ENCODE data around the gene ITGB6.
A peak's percentile ranks its signal among the peaks of the same experiment; 100 is the strongest.

ITGB6 gene

GRCh38 chr2:160221391-160222276 lies 21.6 kb upstream of the ITGB6 start:
- no peak for DNase-seq (ENCODE audit: low read depth in 2 of 2)

GRCh38 chr2:160220545-160221009 lies 20.5 kb upstream of the ITGB6 start:
- no peak for DNase-seq (ENCODE audit: low read depth in 2 of 2)

GRCh38 chr2:160220026-160220425 lies 20.0 kb upstream of the ITGB6 start:
- DNase-seq (ENCODE audit: low read depth in 2 of 2) = no peak

- DNase-seq (ENCODE audit: low read depth in 2 of 2) = no peak
Observed at GRCh38 chr2:160214461-160215445, 14.7 kb upstream of the ITGB6 start.

- no peak for DNase-seq (ENCODE audit: low read depth in 2 of 2)
Observed at GRCh38 chr2:160213511-160213910, 13.4 kb upstream of the ITGB6 start.

GRCh38 chr2:160210599-160211138 lies 10.6 kb upstream of the ITGB6 start:
- DNase-seq (ENCODE audit: low read depth in 2 of 2) = peak; percentile 29 to 53

GRCh38 chr2:160209516-160209856 lies 9.4 kb upstream of the ITGB6 start:
- DNase-seq (ENCODE audit: low read depth in 2 of 2) = no peak

GRCh38 chr2:160208655-160209515 lies 8.8 kb upstream of the ITGB6 start:
- DNase-seq (ENCODE audit: low read depth in 2 of 2) = no peak

GRCh38 chr2:160207804-160208654 lies 8.0 kb upstream of the ITGB6 start:
- DNase-seq (ENCODE audit: low read depth in 2 of 2) = no peak

GRCh38 chr2:160207271-160207670 lies 7.2 kb upstream of the ITGB6 start:
- no peak for DNase-seq (ENCODE audit: low read depth in 2 of 2)

GRCh38 chr2:160206436-160206835 lies 6.4 kb upstream of the ITGB6 start:
- no peak for DNase-seq (ENCODE audit: low read depth in 2 of 2)

- DNase-seq (ENCODE audit: low read depth in 2 of 2) = no peak
Observed at GRCh38 chr2:160205505-160205904, 5.4 kb upstream of the ITGB6 start.

GRCh38 chr2:160203422-160203821 lies 3.4 kb upstream of the ITGB6 start:
- DNase-seq (ENCODE audit: low read depth in 2 of 2) = no peak

GRCh38 chr2:160203007-160203406 lies 2.9 kb upstream of the ITGB6 start:
- no peak for DNase-seq (ENCODE audit: low read depth in 2 of 2)

GRCh38 chr2:160201849-160202539 lies 1.9 kb upstream of the ITGB6 start:
- no peak for DNase-seq (ENCODE audit: low read depth in 2 of 2)

- DNase-seq (ENCODE audit: low read depth in 2 of 2) = no peak
Observed at GRCh38 chr2:160200921-160201320, 849 bp upstream of the ITGB6 start.

GRCh38 chr2:160199053-160199452 lies 1.0 kb downstream of the ITGB6 start:
- DNase-seq (ENCODE audit: low read depth in 2 of 2) = no peak

GRCh38 chr2:160197587-160197986 lies 2.5 kb downstream of the ITGB6 start:
- DNase-seq (ENCODE audit: low read depth in 2 of 2) = no peak

GRCh38 chr2:160194946-160195345 lies 5.1 kb downstream of the ITGB6 start:
- no peak for DNase-seq (ENCODE audit: low read depth in 2 of 2)

GRCh38 chr2:160194351-160194750 lies 5.7 kb downstream of the ITGB6 start:
- no peak for DNase-seq (ENCODE audit: low read depth in 2 of 2)

Measured in stimulated activated CD4-positive, alpha-beta T cell treated with anti-CD3 and anti-CD28 coated beads, Interleukin-1b, Interleukin-23, amount 100 ng/mL, for 1 hour (primary cell).